GM12892 (cell line): Measurements from ENCODE around the gene PSEN1.
A peak's percentile ranks its signal among the peaks of the same experiment; 100 is the strongest.

Experiments
- DNase-seq: peaks from one replicate; pipeline ENCODE4 v3.0.0; 2011; ENCODE audit not compliant: insufficient read length
- FAIRE-seq: peaks from 2 replicates; lab custom pipeline; 2011; peaks lifted over from hg19 to GRCh38; lab: Jason Lieb, UNC
- POLR2A ChIP-seq: IDR thresholded peaks from 2 replicates; pipeline ENCODE4 v1.6.1; 2011; ENCODE audit warnings: low read depth, low read length, control low read depth
- POLR2AphosphoS5 ChIP-seq: IDR thresholded peaks from 2 replicates; pipeline ENCODE4 v1.6.1; 2011; ENCODE audit warnings: low read depth, low read length, control low read depth
- TAF1 ChIP-seq: IDR thresholded peaks from 2 replicates; pipeline ENCODE4 v1.6.1; 2011; ENCODE audit warnings: low read depth, mild to moderate bottlenecking, control low read depth, low read length, borderline replicate concordance

Gene PSEN1

DNA sequence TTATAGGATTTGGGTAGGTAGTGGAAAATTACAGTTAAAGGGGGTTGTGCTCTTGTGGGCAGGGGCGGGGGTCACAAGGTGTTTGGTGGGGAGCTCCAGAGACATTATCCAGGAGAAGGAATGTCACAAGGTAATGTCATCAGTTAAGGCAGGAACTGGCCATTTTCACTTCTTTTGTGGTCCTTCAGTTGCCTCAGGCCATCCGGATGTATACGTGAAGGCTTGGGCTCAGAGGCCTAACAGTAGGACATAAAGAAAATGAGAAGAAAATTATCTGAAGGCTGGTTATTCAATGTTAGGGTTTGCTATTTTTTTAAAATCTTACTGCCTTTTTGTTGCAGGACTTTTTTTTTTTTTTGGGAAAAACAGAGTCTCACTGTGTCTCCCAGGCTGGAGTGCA is 2.5 kb upstream of the PSEN1 start:
- no peak for DNase-seq
- FAIRE-seq, result no peak
- TF ChIP-seq POLR2AphosphoS5, result no peak
- no peak for TF ChIP-seq POLR2A
- TF ChIP-seq TAF1, result no peak

DNA sequence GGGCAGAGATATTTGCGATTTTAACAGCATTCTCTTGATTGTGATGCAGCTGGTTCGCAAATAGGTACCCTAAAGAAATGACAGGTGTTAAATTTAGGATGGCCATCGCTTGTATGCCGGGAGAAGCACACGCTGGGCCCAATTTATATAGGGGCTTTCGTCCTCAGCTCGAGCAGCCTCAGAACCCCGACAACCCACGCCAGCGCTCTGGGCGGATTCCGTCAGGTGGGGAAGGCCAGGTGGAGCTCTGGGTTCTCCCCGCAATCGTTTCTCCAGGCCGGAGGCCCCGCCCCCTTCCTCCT is 271 bp upstream of the PSEN1 start:
- DNase-seq (no peak), FAIRE-seq (no peak)
- TF ChIP-seq POLR2AphosphoS5, result no peak
- TF ChIP-seq TAF1, result no peak
- no peak for TF ChIP-seq POLR2A

DNA sequence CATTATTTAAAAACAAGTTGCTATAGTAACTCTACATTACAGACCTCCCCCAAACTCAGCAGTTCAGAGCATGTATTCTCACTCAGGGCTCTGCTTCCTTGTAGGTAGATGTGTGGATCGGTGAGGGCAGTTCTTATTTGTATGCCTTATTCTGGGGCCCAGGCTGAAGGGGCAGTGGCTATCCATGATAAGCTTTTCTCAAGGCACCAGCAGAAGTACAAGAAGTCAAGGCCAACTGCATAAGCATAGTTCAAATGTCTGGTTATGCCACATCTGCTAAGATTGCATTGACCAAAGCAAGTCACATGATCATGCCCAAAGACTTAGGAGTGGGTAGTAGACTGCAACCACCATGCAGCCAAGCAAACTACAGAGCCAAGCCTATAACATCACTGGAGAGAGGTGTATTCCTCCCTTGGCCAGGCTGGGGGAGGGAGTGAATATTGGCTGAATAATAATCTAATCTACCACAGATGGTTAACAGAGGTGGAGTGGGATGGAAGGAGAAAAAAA is 4.6 kb downstream of the PSEN1 start:
- DNase-seq, result no peak
- TF ChIP-seq POLR2A (no peak), TAF1 (no peak), POLR2AphosphoS5 (no peak)
- FAIRE-seq, result no peak

DNA sequence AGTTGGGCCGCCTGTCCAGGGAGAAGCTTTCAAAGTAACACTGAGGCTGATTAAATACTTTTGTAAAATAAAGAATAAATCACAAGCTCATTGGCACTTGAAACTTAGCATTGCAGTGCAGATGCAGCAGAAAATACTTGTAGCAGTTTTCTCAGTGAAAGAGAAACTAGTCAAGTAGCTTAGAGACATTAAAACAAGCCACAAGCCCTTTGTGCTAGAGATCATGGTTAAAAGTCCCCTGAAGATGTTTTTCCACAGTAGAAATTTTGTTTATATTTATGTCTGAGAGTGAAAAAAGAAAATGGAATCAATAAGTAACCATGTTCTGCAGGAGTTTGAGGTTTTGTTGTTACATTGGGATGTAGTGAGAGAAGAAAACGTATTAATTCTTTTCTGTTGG is 5.9 kb downstream of the PSEN1 start:
- peak; percentile 17 for FAIRE-seq
- TF ChIP-seq TAF1, result no peak
- no peak for TF ChIP-seq POLR2A
- TF ChIP-seq POLR2AphosphoS5, result no peak
- no peak for DNase-seq

DNA sequence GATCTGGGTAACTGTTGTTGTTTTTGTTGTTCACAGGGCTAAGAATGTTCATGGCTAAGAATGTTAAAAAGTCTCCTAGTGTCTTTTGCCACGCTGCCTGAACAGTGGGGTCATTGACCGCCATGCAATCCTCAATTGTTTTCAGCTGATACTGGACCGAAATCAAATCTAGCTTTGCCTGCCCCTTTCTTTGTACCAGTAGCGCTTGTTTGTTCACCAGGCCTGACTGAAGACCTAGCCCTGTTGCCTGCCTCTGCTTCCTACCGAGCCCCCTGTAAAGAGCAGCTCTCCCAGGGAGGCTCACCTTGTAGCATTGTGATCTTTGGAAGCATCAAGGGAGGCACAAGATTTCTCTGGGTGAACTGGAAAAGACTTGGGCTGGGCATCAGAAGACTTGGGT is 6.7 kb downstream of the PSEN1 start:
- TF ChIP-seq POLR2AphosphoS5 (no peak), POLR2A (no peak), TAF1 (no peak)
- no peak for FAIRE-seq
- no peak for DNase-seq

DNA sequence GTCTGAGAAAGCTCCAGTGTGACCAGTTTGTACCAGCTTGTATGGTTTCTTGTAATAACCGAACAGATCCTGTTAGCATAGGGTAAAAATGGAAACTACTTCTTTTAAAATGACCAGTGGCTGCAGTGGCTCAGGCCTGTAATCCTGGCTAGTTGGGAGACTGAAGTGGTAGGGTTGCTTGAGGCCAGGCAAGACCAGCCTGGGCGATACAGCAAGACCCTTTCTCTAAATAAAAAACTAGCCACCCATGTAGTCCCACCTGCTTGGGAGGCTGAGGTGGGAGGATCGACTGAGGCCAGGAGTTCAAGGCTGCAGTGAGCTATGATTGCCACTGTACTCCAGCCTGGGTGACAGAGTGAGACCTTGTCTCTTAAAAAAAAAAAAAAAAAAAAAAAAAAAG is 7.3 kb downstream of the PSEN1 start:
- DNase-seq (no peak), FAIRE-seq (no peak)
- TF ChIP-seq POLR2AphosphoS5 (no peak), POLR2A (no peak), TAF1 (no peak)

DNA sequence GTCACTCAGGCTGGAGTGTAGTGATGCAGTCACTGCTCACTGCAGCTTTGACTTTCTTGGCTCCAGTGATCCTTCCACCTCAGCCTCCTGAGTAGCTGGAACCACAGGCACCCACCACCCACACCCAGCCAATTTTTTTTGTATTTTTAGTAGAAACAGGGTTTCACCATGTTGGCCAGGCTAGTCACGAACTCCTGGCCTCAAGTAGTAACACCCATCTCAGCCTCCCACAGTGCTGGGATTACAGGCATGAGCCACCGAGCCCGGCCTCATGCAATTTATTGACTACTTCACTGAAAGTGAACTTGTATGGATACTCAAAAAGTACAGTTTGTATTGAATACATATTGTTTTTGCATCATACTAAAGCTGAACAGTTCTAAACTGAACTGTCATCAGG is 9.1 kb downstream of the PSEN1 start:
- TF ChIP-seq TAF1 (no peak), POLR2AphosphoS5 (no peak), POLR2A (no peak)
- DNase-seq (no peak), FAIRE-seq (no peak)

DNA sequence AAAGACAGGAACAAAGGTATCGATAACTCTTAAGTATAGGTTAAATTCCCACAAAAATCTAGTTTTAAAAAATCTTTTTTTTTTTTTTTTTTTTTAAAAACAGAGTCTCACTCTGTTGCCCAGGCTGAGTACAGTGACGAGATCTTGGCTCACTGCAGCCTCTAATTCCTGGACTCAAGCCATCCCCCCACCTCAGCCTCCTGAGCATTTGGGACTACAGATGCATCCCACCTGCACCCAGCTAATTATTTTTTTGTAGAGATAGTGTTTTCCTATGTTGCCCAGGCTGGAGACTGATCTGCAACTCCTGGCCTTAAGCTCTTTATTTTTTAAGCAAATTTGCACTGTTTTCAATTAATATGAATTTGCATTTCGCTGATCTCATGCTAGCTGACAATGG is 9.8 kb downstream of the PSEN1 start:
- FAIRE-seq, result no peak
- DNase-seq, result no peak
- TF ChIP-seq POLR2A (no peak), TAF1 (no peak), POLR2AphosphoS5 (no peak)

DNA sequence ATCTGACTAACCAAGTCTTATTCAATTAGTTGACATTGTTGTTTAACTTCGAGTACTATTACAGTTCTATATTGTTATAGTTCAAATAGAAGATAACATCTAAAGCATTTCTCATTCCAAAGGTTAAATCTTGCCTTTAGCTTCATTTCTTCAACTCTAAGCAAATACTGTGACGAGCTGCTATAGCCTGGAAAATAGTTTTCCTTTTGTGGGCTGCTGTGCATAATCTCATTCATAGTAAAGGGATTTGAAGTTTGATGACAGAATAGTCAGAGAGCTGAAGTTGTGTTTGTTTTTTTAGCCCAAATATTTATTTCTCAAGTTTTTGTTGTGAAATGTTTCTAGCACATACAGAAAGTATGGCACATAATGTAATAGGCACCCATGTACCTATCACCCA is 13.4 kb downstream of the PSEN1 start:
- no peak for DNase-seq
- TF ChIP-seq POLR2AphosphoS5, result no peak
- TF ChIP-seq TAF1, result no peak
- TF ChIP-seq POLR2A, result no peak
- no peak for FAIRE-seq

DNA sequence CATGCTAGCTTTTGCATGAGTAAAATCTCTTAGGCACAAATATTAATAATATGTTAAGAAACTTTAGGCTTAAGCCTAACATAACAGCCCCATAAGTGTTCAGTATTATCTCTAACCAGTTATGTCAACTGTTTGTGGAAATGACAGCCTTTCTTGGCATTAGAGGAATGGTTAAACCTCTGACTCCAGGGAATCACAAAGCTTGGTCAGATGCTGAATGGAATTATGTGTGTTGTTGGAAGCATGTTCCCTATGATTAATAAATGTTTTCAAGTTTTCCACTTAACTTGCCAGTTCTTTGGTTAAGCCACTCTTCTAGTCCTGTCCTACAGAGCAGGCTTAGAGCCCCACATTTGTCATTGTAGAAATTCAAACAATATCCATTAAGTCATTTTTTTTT is 17.0 kb downstream of the PSEN1 start:
- DNase-seq (no peak), FAIRE-seq (no peak)
- TF ChIP-seq TAF1, result no peak
- TF ChIP-seq POLR2AphosphoS5, result no peak
- no peak for TF ChIP-seq POLR2A

DNA sequence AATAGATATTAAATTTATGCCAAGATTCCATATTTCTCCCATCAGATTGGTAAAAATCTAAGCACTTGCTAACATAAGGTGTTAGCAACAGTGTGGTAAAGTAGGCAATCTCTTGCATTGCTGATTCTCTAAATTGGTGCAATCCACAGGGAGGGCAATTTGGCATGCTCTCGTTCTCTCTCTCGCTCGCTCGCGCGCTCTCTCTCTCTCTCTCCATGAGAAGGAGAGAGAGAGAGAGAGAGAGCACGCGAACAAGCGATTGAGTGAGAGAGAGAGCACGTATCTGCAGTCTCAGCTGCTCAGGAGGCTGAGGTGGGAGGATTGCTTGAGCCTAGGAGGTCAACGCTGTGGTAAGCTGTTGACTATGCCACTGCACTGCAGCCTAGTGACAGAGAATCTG is 25.9 kb downstream of the PSEN1 start:
- FAIRE-seq, result no peak

DNA sequence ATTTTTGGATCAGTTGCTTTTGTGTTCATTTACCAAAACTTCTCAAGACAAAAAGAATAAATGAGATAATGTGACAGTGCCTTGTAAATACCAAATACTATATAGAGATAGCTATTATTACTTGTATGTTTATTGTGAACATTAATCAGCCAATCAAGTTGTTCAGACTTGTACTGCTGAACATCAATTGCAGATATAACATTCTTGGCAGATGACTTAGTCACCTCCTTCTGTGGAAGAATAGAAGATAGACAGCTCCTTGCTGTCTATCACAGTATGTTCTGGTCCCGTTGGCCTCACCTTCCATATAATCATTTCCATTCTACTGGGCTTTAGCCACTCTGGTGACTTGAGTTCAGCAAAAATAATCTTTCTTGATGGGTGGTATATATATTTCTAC is 30.1 kb downstream of the PSEN1 start:
- DNase-seq (no peak), FAIRE-seq (no peak)
- TF ChIP-seq POLR2A, result no peak

More for the DNA sequence above, 25.9 kb downstream of the PSEN1 start:
- no peak for DNase-seq
- TF ChIP-seq TAF1 (no peak), POLR2A (no peak), POLR2AphosphoS5 (no peak)

DNA sequence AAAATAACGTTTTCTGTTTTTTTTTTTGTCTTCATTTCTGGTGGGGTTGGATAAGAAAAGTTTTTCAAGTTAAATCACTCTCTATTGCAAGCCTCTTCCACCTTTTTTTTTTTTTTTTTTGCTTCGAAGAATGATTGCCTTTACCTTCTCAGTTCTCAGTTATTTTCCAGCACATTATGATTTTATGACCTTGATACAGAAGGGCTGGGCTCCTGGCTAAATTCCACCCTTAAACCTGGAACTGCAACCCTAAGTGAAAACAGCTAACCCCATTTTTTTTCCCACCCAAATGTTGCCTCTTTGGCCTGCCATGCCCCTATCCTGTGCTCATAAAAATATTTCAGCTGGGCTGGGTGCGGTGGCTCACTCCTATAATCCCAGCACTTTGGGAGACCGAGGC is 31.4 kb downstream of the PSEN1 start:
- TF ChIP-seq TAF1, result no peak
- no peak for TF ChIP-seq POLR2A
- TF ChIP-seq POLR2AphosphoS5, result no peak
- no peak for FAIRE-seq

More for the DNA sequence above, 31.4 kb downstream of the PSEN1 start:
- DNase-seq, result no peak
